Anterior cingulate cortex (tissue), 58 donors: ENCODE data around the gene GFRA1.
"Not testable (repeated sequence)": the region's sequence is repeated elsewhere in the genome, so short reads cannot be mapped to it uniquely, and the experiment has no call there.

Experiments used
- DNase-seq, 58 donors: peaks; one replicate each; lab custom pipeline; 2025; lab: John Stamatoyannopoulos, UW

Gene GFRA1

GRCh38 chr10:116079355-116079754 is 193.7 kb downstream of the GFRA1 start:
- DNase-seq, result no peak

- no peak for DNase-seq
Measured at GRCh38 chr10:116076621-116077020, 196.4 kb downstream of the GFRA1 start.

DNA sequence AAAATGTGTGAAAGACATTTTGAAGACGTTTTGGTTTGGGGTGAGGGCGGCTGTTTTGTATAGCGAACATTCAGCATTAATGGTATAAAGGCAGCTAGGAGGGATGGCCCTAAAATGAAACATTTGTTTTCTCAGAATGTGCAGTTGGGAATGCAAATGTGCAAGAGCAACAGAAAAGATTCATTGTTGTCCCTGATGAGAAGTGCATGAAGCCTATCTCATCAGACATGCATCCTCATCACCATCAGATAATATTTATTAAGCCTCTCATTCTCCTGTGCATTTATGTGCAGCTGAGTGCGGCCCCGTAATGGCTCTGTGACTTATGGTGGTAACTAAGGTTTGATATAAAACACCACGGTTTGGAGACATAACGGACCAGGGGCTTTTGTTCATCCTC is 199.5 kb downstream of the GFRA1 start:
- peak in 1 of 58 donors; percentile 17 for DNase-seq

DNA sequence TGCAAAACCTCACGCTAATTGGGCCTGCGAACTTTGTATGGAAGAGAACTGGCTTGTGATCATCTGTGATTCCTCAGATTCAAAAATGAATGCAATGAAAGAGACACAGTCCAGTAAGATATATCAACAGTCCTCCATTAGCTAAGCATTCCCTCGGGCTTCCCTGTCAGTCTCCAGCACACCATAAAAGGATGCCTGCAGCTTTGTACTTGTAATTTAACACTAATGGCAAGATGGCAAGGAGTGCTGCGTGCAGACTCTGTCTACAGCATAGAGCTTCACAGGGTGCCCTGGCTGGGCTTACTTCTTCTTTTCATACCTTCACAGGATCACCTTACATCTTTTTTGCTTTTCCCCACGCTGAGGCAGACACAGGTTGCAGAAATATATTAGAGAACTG is 200.0 kb downstream of the GFRA1 start:
- no peak for DNase-seq

DNA sequence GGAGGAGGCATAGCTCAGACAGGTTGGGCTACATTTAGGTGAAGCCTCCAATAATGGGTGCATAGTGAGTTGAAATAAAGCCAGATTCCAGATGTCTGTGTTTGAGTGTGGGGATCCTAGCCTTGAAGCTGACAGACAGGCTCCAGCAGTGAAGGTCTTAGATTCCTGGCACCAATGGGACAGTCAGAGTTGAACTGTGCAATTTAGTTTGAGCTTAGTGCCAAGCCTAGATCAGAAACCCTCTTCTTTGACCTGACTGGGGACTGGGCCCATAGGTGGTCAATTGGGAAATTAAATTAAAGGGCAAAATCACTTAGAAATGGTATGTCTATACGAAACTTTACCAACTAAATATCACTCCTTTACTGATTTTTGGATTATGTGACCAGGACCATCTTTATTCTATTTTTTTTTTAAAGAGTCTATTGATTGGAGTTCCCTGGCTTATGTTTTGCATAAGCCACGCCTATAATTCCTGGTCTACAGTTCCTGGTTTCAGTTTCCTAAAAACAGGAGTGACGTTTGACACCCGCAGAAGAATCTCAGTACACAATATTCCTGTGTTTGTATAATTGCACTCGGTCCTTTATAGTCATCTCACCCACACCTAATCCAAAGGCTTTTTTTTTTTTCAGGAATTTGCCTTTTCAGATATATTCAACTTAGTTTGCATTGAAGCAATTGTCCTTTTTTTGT is 201.4 kb downstream of the GFRA1 start:
- no peak for DNase-seq

DNA sequence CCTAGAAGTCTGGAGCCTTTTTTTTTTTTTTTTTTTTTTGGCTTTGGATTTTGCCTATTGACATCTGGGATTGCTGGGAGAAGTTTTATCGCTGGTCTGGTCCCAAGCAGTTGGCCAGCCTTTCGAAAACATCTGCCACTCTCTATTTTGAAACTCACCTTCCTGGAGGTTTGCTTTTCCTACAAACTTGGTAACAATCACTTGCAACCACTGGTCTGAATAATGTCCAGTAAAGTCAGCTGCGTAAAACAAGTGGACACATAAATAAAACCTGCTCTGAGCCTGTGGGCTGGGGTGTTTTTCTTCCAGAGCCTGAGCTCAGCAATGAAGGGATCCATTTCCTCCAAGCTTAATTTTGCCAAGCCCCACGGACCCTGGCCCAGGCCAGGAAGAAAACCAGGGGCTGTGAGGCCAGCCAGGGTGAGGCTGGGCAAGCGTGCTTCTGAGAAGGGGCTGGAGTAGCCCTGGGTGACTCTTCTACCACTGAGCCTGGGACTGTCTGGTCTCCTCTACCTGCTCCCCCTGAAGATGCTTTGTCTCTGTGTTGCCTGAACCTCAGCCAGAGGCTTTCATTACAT is 202.2 kb downstream of the GFRA1 start:
- no peak for DNase-seq

- no peak for DNase-seq
Measured at GRCh38 chr10:116069856-116070255, 203.2 kb downstream of the GFRA1 start.

DNA sequence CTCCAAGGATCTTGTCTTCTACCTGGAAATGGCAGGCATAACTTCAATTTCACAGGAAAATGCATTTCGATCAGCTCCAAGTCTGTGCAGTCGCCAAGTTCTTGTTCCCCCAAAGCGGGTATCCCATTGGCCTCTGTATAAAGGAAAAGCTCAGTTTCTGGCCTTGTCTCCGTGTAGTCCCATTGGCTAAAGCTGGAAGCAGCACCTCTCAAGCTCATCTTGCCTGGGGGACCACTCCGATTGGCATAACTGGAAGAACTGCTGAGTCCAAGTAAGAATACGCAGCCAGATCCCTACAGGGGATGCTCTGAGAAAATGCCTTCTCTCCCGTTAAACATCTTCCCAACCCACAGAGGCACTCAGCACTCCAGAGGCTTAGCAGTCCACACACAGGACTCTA is 205.2 kb downstream of the GFRA1 start:
- DNase-seq, result no peak

DNA sequence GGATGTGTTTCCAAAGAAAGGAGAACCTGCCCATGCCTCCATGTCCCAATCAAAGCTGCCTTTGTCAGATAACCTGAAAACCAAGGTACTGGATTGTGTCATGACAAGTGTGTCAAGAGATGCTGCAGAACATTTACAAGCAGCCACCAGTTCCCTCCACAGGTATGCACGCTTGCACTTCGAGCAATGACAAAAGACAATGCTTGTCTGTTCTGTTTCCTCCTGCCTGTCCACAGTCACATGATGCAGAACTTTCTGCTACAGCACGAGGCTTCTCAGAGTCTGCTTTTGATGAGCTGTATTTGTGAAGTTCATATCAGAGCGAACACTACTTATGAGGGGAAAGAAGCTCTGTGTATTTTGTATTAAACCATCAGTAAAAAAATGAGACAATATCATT is 209.9 kb downstream of the GFRA1 start:
- DNase-seq, result no peak

DNA sequence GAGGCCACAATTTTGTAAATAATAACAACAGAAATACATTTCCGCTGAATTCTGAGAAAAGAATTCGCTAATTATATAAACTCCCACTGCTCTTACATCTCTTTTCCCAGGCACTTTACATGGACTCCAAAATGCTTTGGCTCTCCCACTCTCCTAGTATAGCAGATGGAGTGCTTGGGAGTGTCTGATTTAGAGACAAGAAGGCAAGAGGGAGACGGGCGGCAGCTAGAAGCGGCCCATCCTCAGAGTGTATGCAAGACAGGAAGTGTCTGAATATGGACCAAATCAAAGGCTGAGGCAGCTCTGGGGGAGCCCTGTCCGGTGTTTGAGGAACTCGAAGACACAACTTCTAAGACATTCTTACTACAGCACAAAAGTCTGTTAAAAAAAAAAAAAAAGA is 212.1 kb downstream of the GFRA1 start:
- no peak for DNase-seq

DNA sequence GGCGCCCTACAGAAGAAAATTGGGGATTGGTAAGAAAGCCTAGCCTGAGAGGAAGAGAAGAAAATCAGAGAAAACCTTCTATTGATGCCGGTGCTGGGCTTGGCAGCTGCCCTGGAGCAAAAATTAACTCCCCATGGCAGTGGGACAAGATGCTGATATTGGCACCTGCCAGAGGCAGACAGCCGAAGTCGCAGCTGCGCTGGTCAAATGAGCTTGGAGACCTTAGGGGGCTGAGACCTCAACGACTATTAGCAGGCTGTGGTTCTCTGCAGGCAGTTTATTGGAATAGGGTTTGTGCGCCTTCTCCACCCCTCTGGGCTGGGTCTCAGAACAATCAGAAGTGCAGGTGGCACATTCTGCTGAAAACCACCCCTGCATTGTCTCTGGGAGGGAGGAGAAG is 213.7 kb downstream of the GFRA1 start:
- DNase-seq, result no peak

- DNase-seq, result no peak
Measured at GRCh38 chr10:116056445-116057293, 216.3 kb downstream of the GFRA1 start.

- DNase-seq, result no peak
Measured at GRCh38 chr10:116055917-116056252, 217.1 kb downstream of the GFRA1 start.

GRCh38 chr10:116055252-116055916 is 217.6 kb downstream of the GFRA1 start:
- no peak for DNase-seq

DNA sequence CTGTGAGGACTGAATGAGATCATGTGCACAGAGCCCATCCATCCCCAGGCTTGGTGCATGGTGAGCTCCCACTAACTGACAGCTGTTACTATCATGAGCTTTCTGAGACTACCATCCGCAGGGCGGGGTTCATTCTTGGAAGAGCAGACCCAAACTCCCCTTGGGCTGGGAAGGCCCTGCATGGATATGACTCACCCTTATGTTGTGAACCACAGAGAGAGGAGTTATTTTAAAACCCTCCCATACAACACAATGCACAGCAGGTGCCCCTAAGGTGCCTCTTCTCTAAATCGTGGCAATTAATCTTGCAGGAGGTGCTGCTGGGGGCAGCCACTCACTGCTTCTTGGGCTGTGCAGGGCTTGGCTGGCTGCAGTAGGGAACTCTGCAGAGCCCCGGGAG is 219.1 kb downstream of the GFRA1 start:
- no peak for DNase-seq

DNA sequence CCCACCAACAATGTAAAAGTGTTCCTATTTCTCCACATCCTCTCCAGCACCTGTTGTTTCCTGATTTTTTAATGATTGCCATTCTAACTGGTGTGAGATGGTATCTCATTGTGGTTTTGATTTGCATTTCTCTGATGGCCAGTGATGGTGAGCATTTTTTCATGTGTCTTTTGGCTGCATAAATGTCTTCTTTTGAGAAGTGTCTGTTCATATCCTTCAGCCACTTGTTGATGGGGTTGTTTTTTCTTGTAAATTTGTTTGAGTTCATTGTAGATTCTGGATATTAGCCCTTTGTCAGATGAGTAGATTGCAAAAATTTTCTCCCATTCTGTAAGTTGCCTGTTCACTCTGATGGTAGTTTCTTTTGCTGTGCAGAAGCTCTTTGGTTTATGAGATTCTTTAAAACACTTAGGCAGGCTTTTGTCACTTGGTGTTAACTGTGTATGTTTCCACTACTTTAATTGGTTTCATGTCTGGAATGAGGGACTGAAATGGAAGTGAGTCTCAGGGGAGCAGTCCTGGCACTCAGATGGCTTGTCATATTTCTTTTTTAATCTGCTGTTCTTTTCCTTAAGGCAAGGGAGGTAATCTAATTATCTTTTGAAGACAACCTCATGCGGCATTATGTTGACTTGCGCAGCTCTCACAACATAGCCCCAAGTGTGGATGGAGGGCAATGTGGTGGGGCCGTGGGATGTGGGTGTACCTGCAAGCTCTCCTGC is 219.8 kb downstream of the GFRA1 start:
- DNase-seq, result not testable (repeated sequence)

GRCh38 chr10:116052522-116052921 is 220.5 kb downstream of the GFRA1 start:
- not testable (repeated sequence) for DNase-seq

- no peak for DNase-seq
Measured at GRCh38 chr10:116049974-116050304, 223.1 kb downstream of the GFRA1 start.

GRCh38 chr10:116049158-116049973 is 223.6 kb downstream of the GFRA1 start:
- no peak for DNase-seq
